Thyroid gland (tissue), 4 donors: ENCODE measurements around the gene KCNIP4.

Source experiments
- CTCF ChIP-seq, 6 experiments: fragments of 200-600 bp in 3 of 6; fragments of 450-650 bp in 3 of 6; sonication (generic) in 3 of 6; IDR thresholded peaks; one replicate each; pipeline ENCODE4 v1.5.1; 2016 to 2019; ENCODE audit warnings: antibody characterized with exemption in 6 of 6, mild to moderate bottlenecking in 2 of 6, inconsistent platforms in 1 of 6, moderate library complexity in 1 of 6
- POLR2A ChIP-seq, 2 donors: fragments of 450-650 bp; IDR thresholded peaks; one replicate each; pipeline ENCODE4 v1.6.1; 2017; ENCODE audit warnings: antibody characterized with exemption in 2 of 2, mild to moderate bottlenecking in 2 of 2, moderate library complexity in 1 of 2

DNA sequence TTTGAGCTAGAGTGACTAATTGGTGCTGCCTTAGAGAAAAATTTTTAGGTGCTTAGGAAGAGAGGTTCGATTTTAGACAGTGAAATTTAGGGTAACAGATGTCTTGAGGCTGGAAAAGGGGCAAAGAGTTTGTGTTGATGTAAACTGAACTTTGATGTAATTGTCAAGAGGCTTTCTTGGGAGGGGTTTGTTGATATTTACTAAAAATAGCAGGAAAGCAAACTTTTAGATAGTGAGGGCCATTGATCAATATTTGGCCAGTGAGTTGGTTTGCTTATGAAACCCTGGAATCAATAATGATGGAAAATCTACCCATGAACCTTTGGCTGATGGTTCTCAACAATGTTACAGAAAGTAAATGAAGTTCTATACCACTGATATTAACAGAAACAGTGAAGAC lies 537.5 kb downstream of the KCNIP4 start:
- TF ChIP-seq CTCF (IDR thresholded peaks at IDR 0.05): no peak
- TF ChIP-seq POLR2A (IDR thresholded peaks at IDR 0.05): no peak
